Activated T-cell treated with anti-CD3 and anti-CD28 coated beads, Interleukin-2, amount 50 U/mL, for 24 hours (primary cell): ENCODE measurements around the gene SEMA4D.

Experiments used
- DNase-seq: peaks from one replicate; pipeline ENCODE4 v3.0.0-alpha.2; 2020
- H3K27ac Mint-ChIP-seq: 2 replicates; pipeline ENCODE4 v1.8.0; 2020; ENCODE audit warnings: mild to moderate bottlenecking, mixed read lengths
- H3K27me3 Mint-ChIP-seq: 2 replicates; pipeline ENCODE4 v1.8.0; 2020; ENCODE audit warnings: mixed read lengths
- H3K36me3 Mint-ChIP-seq: 2 replicates; pipeline ENCODE4 v1.8.0; 2020; ENCODE audit warnings: low read depth, mixed read lengths
- H3K4me1 Mint-ChIP-seq: 2 replicates; pipeline ENCODE4 v1.8.0; 2020; ENCODE audit warnings: low read depth, mixed read lengths
- H3K4me3 Mint-ChIP-seq: 2 replicates; pipeline ENCODE4 v1.8.0; 2020; ENCODE audit warnings: mild to moderate bottlenecking, moderate library complexity, mixed read lengths
- H3K9me3 Mint-ChIP-seq: 2 replicates; pipeline ENCODE4 v1.8.0; 2020; ENCODE audit warnings: mixed read lengths

The SEMA4D gene

GRCh38 chr9:89522261-89522958, 24.5 kb upstream of the SEMA4D start:
- Mint-ChIP-seq H3K36me3 (no peaks in the 10 kb centered on the region), H3K4me1 (peaks cover 92% of the 10 kb centered on the region), H3K27ac (peak overlapping the region; percentile 97), H3K9me3 (no peaks in the 10 kb centered on the region), H3K4me3 (peak overlapping the region; percentile 70), H3K27me3 (no peaks in the 10 kb centered on the region)
- DNase-seq, result peak; percentile 71

- H3K27me3 Mint-ChIP-seq, result no peaks in the 10 kb centered on the region
- H3K4me1 Mint-ChIP-seq, result peaks cover 73% of the 10 kb centered on the region
- no peak for DNase-seq
- peak overlapping the region; percentile 79 for H3K27ac Mint-ChIP-seq
- H3K4me3 Mint-ChIP-seq, result no peak overlapping the region
- H3K36me3 Mint-ChIP-seq, result no peaks in the 10 kb centered on the region
- no peaks in the 10 kb centered on the region for H3K9me3 Mint-ChIP-seq
Observed at GRCh38 chr9:89519366-89519805, 21.5 kb upstream of the SEMA4D start.

- Mint-ChIP-seq H3K4me3 (no peak overlapping the region), H3K27ac (peak overlapping the region; percentile 79), H3K36me3 (no peaks in the 10 kb centered on the region), H3K27me3 (no peaks in the 10 kb centered on the region), H3K9me3 (no peaks in the 10 kb centered on the region), H3K4me1 (peaks cover 73% of the 10 kb centered on the region)
- no peak for DNase-seq
Observed at GRCh38 chr9:89518466-89519365, 20.8 kb upstream of the SEMA4D start.

- Mint-ChIP-seq H3K4me3 (no peak overlapping the region), H3K4me1 (peaks cover 62% of the 10 kb centered on the region), H3K36me3 (no peaks in the 10 kb centered on the region), H3K27me3 (no peaks in the 10 kb centered on the region), H3K27ac (no peak overlapping the region), H3K9me3 (no peaks in the 10 kb centered on the region)
- DNase-seq, result no peak
Observed at GRCh38 chr9:89515416-89515815, 17.5 kb upstream of the SEMA4D start.

GRCh38 chr9:89514956-89515355, 17.0 kb upstream of the SEMA4D start:
- H3K27me3 Mint-ChIP-seq, result no peaks in the 10 kb centered on the region
- H3K4me1 Mint-ChIP-seq, result peaks cover 62% of the 10 kb centered on the region
- no peak overlapping the region for H3K4me3 Mint-ChIP-seq
- no peak overlapping the region for H3K27ac Mint-ChIP-seq
- H3K9me3 Mint-ChIP-seq, result no peaks in the 10 kb centered on the region
- no peak for DNase-seq
- H3K36me3 Mint-ChIP-seq, result no peaks in the 10 kb centered on the region

- Mint-ChIP-seq H3K9me3 (no peaks in the 10 kb centered on the region), H3K27me3 (no peaks in the 10 kb centered on the region), H3K4me3 (no peak overlapping the region), H3K36me3 (no peaks in the 10 kb centered on the region), H3K27ac (no peak overlapping the region), H3K4me1 (peaks cover 62% of the 10 kb centered on the region)
- no peak for DNase-seq
Observed at GRCh38 chr9:89514337-89514736, 16.4 kb upstream of the SEMA4D start.

GRCh38 chr9:89513837-89514236, 15.9 kb upstream of the SEMA4D start:
- Mint-ChIP-seq H3K36me3 (no peaks in the 10 kb centered on the region), H3K4me3 (no peak overlapping the region), H3K27ac (no peak overlapping the region), H3K4me1 (peaks cover 62% of the 10 kb centered on the region), H3K9me3 (no peaks in the 10 kb centered on the region), H3K27me3 (no peaks in the 10 kb centered on the region)
- DNase-seq, result no peak

GRCh38 chr9:89512382-89512781, 14.5 kb upstream of the SEMA4D start:
- DNase-seq, result peak; percentile 22
- Mint-ChIP-seq H3K27ac (no peak overlapping the region), H3K4me3 (no peak overlapping the region), H3K36me3 (no peaks in the 10 kb centered on the region), H3K27me3 (no peaks in the 10 kb centered on the region), H3K9me3 (no peaks in the 10 kb centered on the region), H3K4me1 (peaks cover 63% of the 10 kb centered on the region)

GRCh38 chr9:89508951-89509615, 11.2 kb upstream of the SEMA4D start:
- peak overlapping the region; percentile 26 for H3K27ac Mint-ChIP-seq
- no peaks in the 10 kb centered on the region for H3K9me3 Mint-ChIP-seq
- no peak overlapping the region for H3K4me3 Mint-ChIP-seq
- DNase-seq, result peak; percentile 20
- no peaks in the 10 kb centered on the region for H3K36me3 Mint-ChIP-seq
- H3K27me3 Mint-ChIP-seq, result no peaks in the 10 kb centered on the region
- peaks cover 72% of the 10 kb centered on the region for H3K4me1 Mint-ChIP-seq

- peaks cover 86% of the 10 kb centered on the region for H3K4me1 Mint-ChIP-seq
- no peaks in the 10 kb centered on the region for H3K9me3 Mint-ChIP-seq
Observed at GRCh38 chr9:89505911-89506310, 8.0 kb upstream of the SEMA4D start.

GRCh38 chr9:89505048-89505447, 7.1 kb upstream of the SEMA4D start:
- DNase-seq, result no peak
- Mint-ChIP-seq H3K36me3 (no peaks in the 10 kb centered on the region), H3K4me1 (peaks cover 82% of the 10 kb centered on the region), H3K27me3 (no peaks in the 10 kb centered on the region), H3K9me3 (no peaks in the 10 kb centered on the region), H3K27ac (no peak overlapping the region), H3K4me3 (no peak overlapping the region)

More at GRCh38 chr9:89505911-89506310, 8.0 kb upstream of the SEMA4D start:
- peak; percentile 12 for DNase-seq
- H3K36me3 Mint-ChIP-seq, result no peaks in the 10 kb centered on the region
- H3K4me3 Mint-ChIP-seq, result no peak overlapping the region
- H3K27ac Mint-ChIP-seq, result no peak overlapping the region
- no peaks in the 10 kb centered on the region for H3K27me3 Mint-ChIP-seq

- no peaks in the 10 kb centered on the region for H3K36me3 Mint-ChIP-seq
- H3K4me1 Mint-ChIP-seq, result peaks cover 78% of the 10 kb centered on the region
- no peaks in the 10 kb centered on the region for H3K27me3 Mint-ChIP-seq
- H3K4me3 Mint-ChIP-seq, result peak overlapping the region; percentile 6
- DNase-seq, result no peak
- H3K9me3 Mint-ChIP-seq, result no peaks in the 10 kb centered on the region
- peak overlapping the region; percentile 69 for H3K27ac Mint-ChIP-seq
Observed at GRCh38 chr9:89502671-89503070, 4.8 kb upstream of the SEMA4D start.

- Mint-ChIP-seq H3K27ac (peak overlapping the region; percentile 69), H3K4me3 (peak overlapping the region; percentile 6), H3K9me3 (no peaks in the 10 kb centered on the region), H3K4me1 (peaks cover 73% of the 10 kb centered on the region), H3K36me3 (peaks cover under 1% of the 10 kb centered on the region), H3K27me3 (no peaks in the 10 kb centered on the region)
- peak; percentile 60 for DNase-seq
Observed at GRCh38 chr9:89502038-89502601, 4.2 kb upstream of the SEMA4D start.

GRCh38 chr9:89501311-89501898, 3.5 kb upstream of the SEMA4D start:
- Mint-ChIP-seq H3K4me1 (peaks cover 66% of the 10 kb centered on the region), H3K9me3 (no peaks in the 10 kb centered on the region), H3K36me3 (peaks cover 8% of the 10 kb centered on the region), H3K27ac (peak overlapping the region; percentile 69), H3K4me3 (no peak overlapping the region), H3K27me3 (no peaks in the 10 kb centered on the region)
- peak; percentile 39 for DNase-seq
